Stimulated activated CD4-positive, alpha-beta T cell treated with anti-CD3 and anti-CD28 coated beads, Interleukin-4, amount 100 ng/mL, for 48 hours (primary cell): ENCODE results near the gene BLTP2.
"Not testable (repeated sequence)": the region's sequence is repeated elsewhere in the genome, so short reads cannot be mapped to it uniquely, and the experiment has no call there.

ENCODE experiments used
- DNase-seq, 2 donors: peaks; one replicate each; pipeline ENCODE4 v3.0.0-alpha.2; 2020; ENCODE audit warnings: low read depth in 2 of 2

The BLTP2 gene

GRCh38 chr17:28646039-28646754 is 1.2 kb upstream of the BLTP2 start:
- DNase-seq: no peak

GRCh38 chr17:28645576-28645939 is 600 bp upstream of the BLTP2 start:
- DNase-seq: no peak

GRCh38 chr17:28643983-28644786 is 773 bp downstream of the BLTP2 start:
- DNase-seq: no peak

GRCh38 chr17:28641579-28641978 is 3.4 kb downstream of the BLTP2 start:
- DNase-seq: no peak

GRCh38 chr17:28635506-28635905 is 9.5 kb downstream of the BLTP2 start:
- no peak for DNase-seq

- no peak for DNase-seq
These were observed 10.6 kb downstream of the BLTP2 start for GRCh38 chr17:28634206-28634865.

- DNase-seq: no peak
These were observed 18.1 kb downstream of the BLTP2 start for GRCh38 chr17:28626818-28627217.

- DNase-seq: no peak
These were observed 20.8 kb downstream of the BLTP2 start for GRCh38 chr17:28624148-28624547.

- DNase-seq: no peak
These were observed 21.3 kb downstream of the BLTP2 start for GRCh38 chr17:28623696-28624095.

- no peak for DNase-seq
These were observed 22.8 kb downstream of the BLTP2 start for GRCh38 chr17:28622186-28622585.

GRCh38 chr17:28620010-28620409 is 24.9 kb downstream of the BLTP2 start:
- no peak for DNase-seq

- DNase-seq: no peak
These were observed 26.5 kb downstream of the BLTP2 start for GRCh38 chr17:28618464-28618863.

GRCh38 chr17:28616281-28616680 is 28.7 kb downstream of the BLTP2 start:
- DNase-seq: no peak

GRCh38 chr17:28615260-28615940 is 29.6 kb downstream of the BLTP2 start:
- DNase-seq: no peak

- no peak for DNase-seq
These were observed 31.0 kb downstream of the BLTP2 start, which contains the start of gene RSKR for GRCh38 chr17:28613931-28614381. TSS of gene RSKR (minus strand) at chr17:28614185. CDS start at chr17:28614161, 24 bp downstream.

- DNase-seq: peak in 1 of 2 donors; percentile 11
These were observed 31.8 kb downstream of the BLTP2 start for GRCh38 chr17:28612936-28613872.

GRCh38 chr17:28612531-28612930 is 32.4 kb downstream of the BLTP2 start:
- DNase-seq: no peak

- no peak for DNase-seq
These were observed 34.6 kb downstream of the BLTP2 start for GRCh38 chr17:28610376-28610775.

- not testable (repeated sequence) for DNase-seq
These were observed 40.9 kb downstream of the BLTP2 start for GRCh38 chr17:28604031-28604430.

- peak; percentile 56 to 58 for DNase-seq
These were observed 45.4 kb downstream of the BLTP2 start for GRCh38 chr17:28599311-28600184.
